Esophagus muscularis mucosa (tissue), 3 donors: Measurements from ENCODE around the gene DCAF11.
"Not testable (repeated sequence)": the region's sequence is repeated elsewhere in the genome, so short reads cannot be mapped to it uniquely, and the experiment has no call there.

Source experiments
- CTCF ChIP-seq, 3 experiments: fragments of 200-600 bp in 2 of 3; fragments of 450-650 bp in 1 of 3; sonication (generic) in 2 of 3; IDR thresholded peaks; one replicate each; pipeline ENCODE4 v1.5.1; 2017 to 2019; ENCODE audit warnings: antibody characterized with exemption in 3 of 3, mild to moderate bottlenecking in 2 of 3, moderate library complexity in 1 of 3
- POLR2A ChIP-seq: fragments of 450-650 bp; IDR thresholded peaks from one replicate; pipeline ENCODE4 v1.6.1; 2017; ENCODE audit warnings: antibody characterized with exemption, moderate library complexity, mild to moderate bottlenecking, low read depth
- POLR2AphosphoS5 ChIP-seq, 2 donors: sonication (generic); formaldehyde crosslinking; IDR thresholded peaks; one replicate each; pipeline ENCODE4 v1.6.1; 2017; ENCODE audit warnings: antibody characterized with exemption in 2 of 2

GRCh38 chr14:24105609-24106239 is 8.9 kb upstream of the DCAF11 start:
- TF ChIP-seq CTCF (IDR thresholded peaks at IDR 0.05); POLR2A; POLR2AphosphoS5 (IDR thresholded peaks at IDR 0.05): not testable (repeated sequence)
